ENCODE measurements around the gene SMARCB1. TPM values are rescaled to one million over a fixed set of nuclear protein-coding genes. Genes with fewer than 3 reads are reported as not detected.

The SMARCB1 gene
- total and polyA plus RNA-seq, 2 of the 4 experiments (the other 2 are of a cell fraction) = 110 to 159 TPM

DNA sequence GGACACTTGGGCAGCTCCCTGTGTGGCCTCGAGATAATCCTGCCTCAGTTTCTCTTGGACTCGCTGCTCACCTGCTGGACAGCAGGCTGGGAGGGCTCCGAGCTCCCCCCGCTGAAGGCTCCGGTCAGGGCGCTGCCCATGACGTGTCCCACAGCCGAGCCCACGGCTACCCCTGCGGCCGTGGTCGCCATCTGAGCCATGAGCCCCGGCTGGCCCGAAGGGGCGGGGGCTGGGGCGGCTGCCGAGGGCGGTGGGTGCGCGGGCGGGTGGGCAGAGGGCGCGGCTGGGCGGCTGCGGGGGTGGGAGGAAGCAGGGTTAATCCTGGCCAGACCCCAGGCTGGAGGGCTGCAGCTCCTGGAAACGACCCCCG is 19.5 kb upstream of the SMARCB1 start (continued):
- TF ChIP-seq, protein P1, sequence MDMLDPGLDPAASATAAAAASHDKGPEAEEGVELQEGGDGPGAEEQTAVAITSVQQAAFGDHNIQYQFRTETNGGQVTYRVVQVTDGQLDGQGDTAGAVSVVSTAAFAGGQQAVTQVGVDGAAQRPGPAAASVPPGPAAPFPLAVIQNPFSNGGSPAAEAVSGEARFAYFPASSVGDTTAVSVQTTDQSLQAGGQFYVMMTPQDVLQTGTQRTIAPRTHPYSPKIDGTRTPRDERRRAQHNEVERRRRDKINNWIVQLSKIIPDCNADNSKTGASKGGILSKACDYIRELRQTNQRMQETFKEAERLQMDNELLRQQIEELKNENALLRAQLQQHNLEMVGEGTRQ (IDR thresholded peaks at IDR 0.05; ENCODE audit: low read depth, low read length) = no peak
- TF ChIP-seq SMC3 (IDR thresholded peaks at IDR 0.05; ENCODE audit: low read depth, low read length) (no peak), RFX5 (IDR thresholded peaks at IDR 0.05; ENCODE audit: low read depth, low read length) (no peak), RAD21 (IDR thresholded peaks at IDR 0.05; ENCODE audit: low read length) (no peak), CEBPB (IDR thresholded peaks at IDR 0.05; ENCODE audit: low read depth, low read length) (no peak)
